Cortex of kidney (tissue), 1 donor: ENCODE results near the gene COL4A1.

Source experiments
- DNase-seq: peaks from one replicate; lab custom pipeline; 2025; lab: John Stamatoyannopoulos, UW

The COL4A1 gene

DNA sequence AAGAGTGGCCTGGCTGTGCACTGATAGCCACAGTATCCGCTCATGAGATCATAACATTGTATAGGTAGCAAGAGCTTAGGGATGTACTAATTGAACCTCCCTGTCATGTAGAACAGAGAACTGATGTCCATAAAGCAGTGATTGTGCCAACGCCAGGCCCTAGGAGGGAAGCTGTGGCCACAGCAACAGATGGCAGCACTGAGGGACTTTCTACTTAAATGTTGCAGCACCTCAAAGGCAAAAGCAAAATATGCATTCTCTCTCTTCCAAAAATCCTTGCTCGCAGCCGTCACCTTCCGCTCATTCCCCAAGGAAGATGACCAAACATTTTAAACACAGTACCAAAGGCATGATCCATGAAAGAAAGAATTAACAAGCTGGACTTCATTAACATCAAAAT is 32.3 kb downstream of the COL4A1 start:
- no peak for DNase-seq

- DNase-seq: no peak
Measured at GRCh38 chr13:110273254-110273653, 33.7 kb downstream of the COL4A1 start.

DNA sequence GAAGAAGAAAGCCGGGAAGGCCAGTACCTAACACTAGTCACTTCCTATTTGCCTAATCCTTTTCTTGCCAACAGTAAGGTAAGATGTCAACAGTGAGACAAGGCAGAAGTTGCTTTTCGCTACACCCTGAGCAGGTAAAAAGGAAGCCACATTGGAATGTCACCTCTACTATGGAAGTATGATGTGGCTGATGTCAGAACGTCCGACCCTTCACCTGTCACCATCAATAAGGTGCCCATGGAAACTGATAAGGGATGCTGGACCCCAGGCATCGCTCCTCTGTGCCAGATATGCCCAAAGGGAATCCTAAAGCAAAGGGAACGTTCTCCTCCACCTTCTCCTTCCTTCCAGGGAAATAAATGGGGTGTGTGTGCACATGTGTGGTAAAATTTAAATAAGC is 34.3 kb downstream of the COL4A1 start:
- no peak for DNase-seq

DNA sequence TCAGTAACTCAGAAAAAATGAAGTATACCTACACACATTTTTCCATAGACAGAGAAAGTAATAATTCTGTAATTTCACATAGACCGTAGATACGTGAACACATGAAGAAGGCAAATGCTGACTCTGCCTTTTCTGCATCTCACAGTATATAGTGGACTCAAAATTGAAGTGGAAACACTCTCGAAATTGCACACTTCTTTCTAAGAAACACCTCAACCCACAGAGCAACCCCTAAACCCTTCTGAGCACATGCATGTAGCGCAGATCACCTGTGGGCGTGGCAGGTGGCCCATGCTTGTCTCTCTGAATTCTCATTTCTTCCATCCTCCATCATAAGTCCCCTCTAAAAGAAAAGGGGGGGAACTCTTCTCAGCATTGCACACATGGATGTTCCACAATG is 34.7 kb downstream of the COL4A1 start:
- DNase-seq: no peak

GRCh38 chr13:110271313-110271712 is 35.6 kb downstream of the COL4A1 start:
- DNase-seq: no peak

DNA sequence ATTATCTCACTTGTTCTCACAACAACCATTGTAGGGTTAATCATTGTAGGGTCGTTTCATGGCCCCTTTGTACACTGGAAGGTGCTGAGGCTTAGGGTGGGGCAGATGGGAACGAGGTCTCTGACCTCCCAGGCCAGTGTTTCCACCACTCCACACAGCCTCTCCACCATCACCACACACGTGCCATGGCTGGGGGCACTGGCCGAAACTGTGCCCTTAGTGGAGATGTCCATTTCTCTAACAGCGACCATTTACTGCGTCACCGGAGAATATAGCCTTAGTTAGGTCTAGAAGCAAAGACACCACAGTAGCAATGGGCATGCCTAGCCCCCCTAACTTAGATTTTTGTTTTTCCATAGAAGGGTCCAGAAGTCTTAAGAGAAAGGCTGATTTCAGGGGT is 36.5 kb downstream of the COL4A1 start:
- DNase-seq: no peak

GRCh38 chr13:110269509-110270185 is 37.3 kb downstream of the COL4A1 start:
- no peak for DNase-seq

DNA sequence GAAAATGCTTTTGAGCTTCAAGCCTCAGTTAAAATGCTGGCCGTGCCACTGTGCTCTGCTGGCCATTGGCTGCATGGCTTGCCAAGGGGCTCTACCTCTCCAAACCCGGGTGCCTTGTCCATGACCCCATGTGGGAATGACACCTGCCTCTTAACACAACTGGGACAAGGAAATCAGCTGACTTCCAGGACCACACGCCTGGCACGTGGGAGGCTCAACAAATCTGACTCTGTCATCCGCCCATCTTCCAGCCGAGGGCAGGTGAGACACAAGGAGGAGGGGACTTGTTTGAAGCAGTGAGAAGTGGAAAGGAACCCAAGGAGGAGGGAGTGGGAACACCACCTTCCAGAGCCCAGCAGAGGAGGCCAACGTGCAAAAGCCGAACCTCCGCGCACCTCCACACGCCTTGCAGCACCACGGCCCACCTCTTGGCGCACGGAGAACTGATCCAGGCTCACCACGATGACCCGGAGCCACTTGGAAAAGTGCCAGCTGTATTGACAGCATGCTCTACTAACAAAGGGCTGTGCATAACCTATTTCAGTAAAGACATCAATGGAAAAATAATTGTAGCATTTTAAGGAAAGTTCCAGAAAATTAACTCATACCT is 38.3 kb downstream of the COL4A1 start:
- DNase-seq: no peak

GRCh38 chr13:110268061-110268460 is 38.9 kb downstream of the COL4A1 start:
- DNase-seq: no peak

- no peak for DNase-seq
Measured at GRCh38 chr13:110266983-110267382, 40.0 kb downstream of the COL4A1 start.

- DNase-seq: no peak
Measured at GRCh38 chr13:110266431-110266809, 40.5 kb downstream of the COL4A1 start.

GRCh38 chr13:110265682-110266430 is 41.1 kb downstream of the COL4A1 start:
- DNase-seq: no peak

- no peak for DNase-seq
Measured at GRCh38 chr13:110265341-110265681, 41.6 kb downstream of the COL4A1 start.

DNA sequence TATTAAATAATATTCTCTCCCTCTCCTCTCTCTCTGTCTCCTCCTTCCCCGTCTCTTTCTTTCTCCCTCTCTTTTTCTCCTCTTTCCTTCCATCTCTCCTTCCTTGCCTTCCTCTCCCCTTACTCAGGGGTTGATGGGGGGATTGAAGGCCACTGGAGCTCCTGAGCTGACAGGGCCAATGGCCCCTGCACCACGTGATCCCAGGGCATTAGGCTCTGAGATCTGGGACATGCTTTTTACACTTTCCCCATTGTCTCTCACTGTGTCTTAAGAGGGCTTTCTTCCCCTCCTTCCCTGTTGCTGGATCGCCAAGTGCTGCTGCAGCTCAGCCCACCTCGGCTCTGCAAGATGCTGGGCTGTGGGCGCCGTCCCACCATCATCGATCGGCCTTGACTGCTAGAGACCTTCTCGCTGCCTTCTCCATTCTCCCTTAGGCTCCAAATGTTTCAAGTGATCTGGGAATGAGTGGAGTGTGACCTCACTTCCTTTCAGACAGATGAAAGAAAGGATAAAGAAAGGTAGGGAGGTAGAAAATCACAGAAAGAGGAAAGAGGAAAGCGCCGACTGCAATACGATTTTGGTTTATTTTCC is 42.2 kb downstream of the COL4A1 start:
- DNase-seq: no peak

- DNase-seq: no peak
Measured at GRCh38 chr13:110263888-110264287, 43.1 kb downstream of the COL4A1 start.

GRCh38 chr13:110263404-110263803 is 43.6 kb downstream of the COL4A1 start:
- DNase-seq: no peak

- DNase-seq: no peak
Measured at GRCh38 chr13:110262508-110263291, 44.3 kb downstream of the COL4A1 start.

DNA sequence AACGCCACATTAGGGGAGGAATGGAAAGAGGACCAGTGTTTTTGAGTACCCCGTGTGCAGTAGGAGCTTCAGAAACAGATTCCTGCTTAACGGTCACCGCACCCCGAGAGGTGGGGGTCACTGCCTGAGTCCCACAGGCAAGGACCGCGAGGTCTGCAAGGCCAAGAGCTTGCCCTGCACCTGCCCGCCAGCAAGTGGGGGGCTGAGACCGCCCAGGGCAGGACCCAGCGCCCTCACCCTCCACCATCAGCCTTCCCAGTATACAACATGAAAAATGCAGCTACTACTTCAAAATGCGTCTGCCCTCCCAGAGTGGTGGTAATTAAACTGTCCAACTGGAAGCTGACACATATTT is 44.9 kb downstream of the COL4A1 start:
- no peak for DNase-seq

GRCh38 chr13:110261166-110262081 is 45.5 kb downstream of the COL4A1 start:
- no peak for DNase-seq

DNA sequence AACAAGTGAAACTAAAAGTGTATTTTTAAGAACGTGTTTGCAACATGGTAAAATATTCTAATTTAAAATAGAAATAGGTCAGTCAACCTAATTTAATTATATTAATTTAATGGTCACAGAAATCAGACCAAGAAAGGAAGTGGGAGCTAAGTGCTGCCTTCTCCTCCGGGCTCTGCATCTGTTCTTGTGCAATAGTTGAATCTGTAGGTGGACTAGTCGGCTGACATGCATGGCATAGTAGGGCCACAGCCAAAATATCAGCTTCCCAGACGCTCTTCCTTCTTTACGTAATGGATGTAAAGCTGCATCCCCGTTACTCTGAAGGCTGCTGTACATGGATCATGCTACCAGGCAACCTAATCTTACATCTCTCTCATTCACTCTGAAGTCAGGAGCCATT is 47.3 kb downstream of the COL4A1 start:
- no peak for DNase-seq
